ENCODE measurements around the gene FGG. TPM values are rescaled to one million over a fixed set of nuclear protein-coding genes. Genes with fewer than 3 reads are reported as not detected.

FGG gene
- total and polyA plus RNA-seq, 2 of the 13 experiments (the other 11 are each of a cell fraction or from before 2014, with no cell fraction given), result 1,037 to 2,423 TPM

DNA sequence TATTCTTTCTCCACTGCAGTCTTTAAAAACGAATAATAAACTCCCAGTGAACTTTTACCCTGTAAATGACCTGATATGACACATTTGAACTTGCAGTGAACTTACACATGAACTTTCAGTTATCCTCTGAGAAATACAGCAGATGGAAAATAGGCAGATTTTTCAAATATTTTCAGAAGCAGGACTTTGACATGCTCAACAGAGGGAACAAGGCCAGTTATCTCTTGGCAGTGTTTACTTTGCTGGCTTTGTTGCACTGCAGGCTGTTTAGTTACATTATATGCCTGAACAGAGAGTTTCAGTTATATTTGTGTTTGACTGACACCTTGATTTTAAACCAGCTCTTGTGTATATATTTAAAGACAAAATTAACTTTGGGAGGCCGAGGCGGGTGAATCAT is 47.6 kb upstream of the FGG start (continued):
- TF ChIP-seq, protein P1, sequence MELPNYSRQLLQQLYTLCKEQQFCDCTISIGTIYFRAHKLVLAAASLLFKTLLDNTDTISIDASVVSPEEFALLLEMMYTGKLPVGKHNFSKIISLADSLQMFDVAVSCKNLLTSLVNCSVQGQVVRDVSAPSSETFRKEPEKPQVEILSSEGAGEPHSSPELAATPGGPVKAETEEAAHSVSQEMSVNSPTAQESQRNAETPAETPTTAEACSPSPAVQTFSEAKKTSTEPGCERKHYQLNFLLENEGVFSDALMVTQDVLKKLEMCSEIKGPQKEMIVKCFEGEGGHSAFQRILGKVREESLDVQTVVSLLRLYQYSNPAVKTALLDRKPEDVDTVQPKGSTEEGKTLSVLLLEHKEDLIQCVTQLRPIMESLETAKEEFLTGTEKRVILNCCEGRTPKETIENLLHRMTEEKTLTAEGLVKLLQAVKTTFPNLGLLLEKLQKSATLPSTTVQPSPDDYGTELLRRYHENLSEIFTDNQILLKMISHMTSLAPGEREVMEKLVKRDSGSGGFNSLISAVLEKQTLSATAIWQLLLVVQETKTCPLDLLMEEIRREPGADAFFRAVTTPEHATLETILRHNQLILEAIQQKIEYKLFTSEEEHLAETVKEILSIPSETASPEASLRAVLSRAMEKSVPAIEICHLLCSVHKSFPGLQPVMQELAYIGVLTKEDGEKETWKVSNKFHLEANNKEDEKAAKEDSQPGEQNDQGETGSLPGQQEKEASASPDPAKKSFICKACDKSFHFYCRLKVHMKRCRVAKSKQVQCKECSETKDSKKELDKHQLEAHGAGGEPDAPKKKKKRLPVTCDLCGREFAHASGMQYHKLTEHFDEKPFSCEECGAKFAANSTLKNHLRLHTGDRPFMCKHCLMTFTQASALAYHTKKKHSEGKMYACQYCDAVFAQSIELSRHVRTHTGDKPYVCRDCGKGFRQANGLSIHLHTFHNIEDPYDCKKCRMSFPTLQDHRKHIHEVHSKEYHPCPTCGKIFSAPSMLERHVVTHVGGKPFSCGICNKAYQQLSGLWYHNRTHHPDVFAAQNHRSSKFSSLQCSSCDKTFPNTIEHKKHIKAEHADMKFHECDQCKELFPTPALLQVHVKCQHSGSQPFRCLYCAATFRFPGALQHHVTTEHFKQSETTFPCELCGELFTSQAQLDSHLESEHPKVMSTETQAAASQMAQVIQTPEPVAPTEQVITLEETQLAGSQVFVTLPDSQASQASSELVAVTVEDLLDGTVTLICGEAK (IDR thresholded peaks at IDR 0.05), result no peak
- TF ChIP-seq, protein P1 (CRISPR knock-in tag; IDR thresholded peaks at IDR 0.05), result no peak
- TF ChIP-seq NPAS2 (CRISPR knock-in tag; IDR thresholded peaks at IDR 0.05; ENCODE audit: borderline replicate concordance) (no peak), MZF1 (CRISPR knock-in tag; IDR thresholded peaks at IDR 0.05; ENCODE audit: borderline replicate concordance) (no peak), ZC3H4 (CRISPR knock-in tag; IDR thresholded peaks at IDR 0.05; ENCODE audit: borderline replicate concordance) (no peak), MTF2 (CRISPR knock-in tag; IDR thresholded peaks at IDR 0.05; ENCODE audit: borderline replicate concordance) (no peak), ZNF543 (CRISPR knock-in tag; IDR thresholded peaks at IDR 0.05) (no peak), RBAK (CRISPR knock-in tag; IDR thresholded peaks at IDR 0.05) (no peak), ZNF546 (CRISPR knock-in tag; conservative IDR thresholded peaks at IDR 0.05) (no peak), ZNF280D (CRISPR knock-in tag; IDR thresholded peaks at IDR 0.05) (no peak), SP5 (CRISPR knock-in tag; IDR thresholded peaks at IDR 0.05; ENCODE audit: borderline replicate concordance, low read depth) (no peak), ZBTB38 (CRISPR knock-in tag; IDR thresholded peaks at IDR 0.05) (no peak), ZNF296 (CRISPR knock-in tag; conservative IDR thresholded peaks at IDR 0.05) (no peak), PHB2 (IDR thresholded peaks at IDR 0.05; ENCODE audit: partially characterized antibody) (no peak), ZNF713 (CRISPR knock-in tag; IDR thresholded peaks at IDR 0.05) (no peak), ZNF441 (CRISPR knock-in tag; IDR thresholded peaks at IDR 0.05; ENCODE audit: borderline replicate concordance) (no peak)
- TF ChIP-seq, protein P2, sequence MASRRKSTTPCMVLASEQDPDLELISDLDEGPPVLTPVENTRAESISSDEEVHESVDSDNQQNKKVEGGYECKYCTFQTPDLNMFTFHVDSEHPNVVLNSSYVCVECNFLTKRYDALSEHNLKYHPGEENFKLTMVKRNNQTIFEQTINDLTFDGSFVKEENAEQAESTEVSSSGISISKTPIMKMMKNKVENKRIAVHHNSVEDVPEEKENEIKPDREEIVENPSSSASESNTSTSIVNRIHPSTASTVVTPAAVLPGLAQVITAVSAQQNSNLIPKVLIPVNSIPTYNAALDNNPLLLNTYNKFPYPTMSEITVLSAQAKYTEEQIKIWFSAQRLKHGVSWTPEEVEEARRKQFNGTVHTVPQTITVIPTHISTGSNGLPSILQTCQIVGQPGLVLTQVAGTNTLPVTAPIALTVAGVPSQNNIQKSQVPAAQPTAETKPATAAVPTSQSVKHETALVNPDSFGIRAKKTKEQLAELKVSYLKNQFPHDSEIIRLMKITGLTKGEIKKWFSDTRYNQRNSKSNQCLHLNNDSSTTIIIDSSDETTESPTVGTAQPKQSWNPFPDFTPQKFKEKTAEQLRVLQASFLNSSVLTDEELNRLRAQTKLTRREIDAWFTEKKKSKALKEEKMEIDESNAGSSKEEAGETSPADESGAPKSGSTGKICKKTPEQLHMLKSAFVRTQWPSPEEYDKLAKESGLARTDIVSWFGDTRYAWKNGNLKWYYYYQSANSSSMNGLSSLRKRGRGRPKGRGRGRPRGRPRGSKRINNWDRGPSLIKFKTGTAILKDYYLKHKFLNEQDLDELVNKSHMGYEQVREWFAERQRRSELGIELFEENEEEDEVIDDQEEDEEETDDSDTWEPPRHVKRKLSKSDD (CRISPR knock-in tag; IDR thresholded peaks at IDR 0.05; ENCODE audit: low read depth), result no peak

Measured in HepG2 (cell line).